HEK293T (cell line): ENCODE measurements around the gene PRKCE.

Source experiments
- CTCF ChIA-PET: fragments of 350-600 bp; formaldehyde crosslinking; extraction: SDS; loops from one replicate; lab custom pipeline; 2021; ENCODE audit warnings: antibody characterized with exemption, inconsistent platforms; lab: Yijun Ruan, JAX
- POLR2A ChIA-PET: fragments of 350-600 bp; formaldehyde crosslinking; extraction: SDS; loops from one replicate; lab custom pipeline; 2020; ENCODE audit warnings: antibody characterized with exemption, inconsistent platforms; lab: Yijun Ruan, JAX
- DNase-seq: peaks from one replicate; pipeline ENCODE4 v3.0.0; 2012; ENCODE audit warnings: mixed read lengths; ENCODE audit errors: extremely low spot score
- ARNT ChIP-seq: fragments of 450-650 bp; IDR thresholded peaks from 2 replicates; pipeline ENCODE4 v1.6.1; 2017; ENCODE audit warnings: mild to moderate bottlenecking
- BHLHE40 ChIP-seq: fragments of 450-650 bp; IDR thresholded peaks from 2 replicates; pipeline ENCODE4 v1.6.1; 2016; ENCODE audit warnings: mild to moderate bottlenecking, moderate library complexity, borderline replicate concordance
- CTBP1 ChIP-seq: fragments of 450-650 bp; IDR thresholded peaks from 2 replicates; pipeline ENCODE4 v1.6.1; 2016; ENCODE audit warnings: borderline replicate concordance
- ELF4 ChIP-seq: fragments of 450-650 bp; IDR thresholded peaks from 2 replicates; pipeline ENCODE4 v1.6.1; 2017; ENCODE audit warnings: antibody characterized with exemption
- FOXA1 ChIP-seq: fragments of 450-650 bp; IDR thresholded peaks from 2 replicates; pipeline ENCODE4 v1.6.1; 2016; ENCODE audit warnings: mild to moderate bottlenecking
- FOXK2 ChIP-seq: fragments of 450-650 bp; IDR thresholded peaks from 2 replicates; pipeline ENCODE4 v1.6.1; 2016; ENCODE audit warnings: mild to moderate bottlenecking
- FOXM1 ChIP-seq: fragments of 450-650 bp; IDR thresholded peaks from 2 replicates; pipeline ENCODE4 v1.6.1; 2017; ENCODE audit warnings: mild to moderate bottlenecking, borderline replicate concordance
- HDGF ChIP-seq: fragments of 450-650 bp; IDR thresholded peaks from 2 replicates; pipeline ENCODE4 v1.6.1; 2017; ENCODE audit warnings: antibody characterized with exemption, borderline replicate concordance
- L3MBTL2 ChIP-seq: fragments of 450-650 bp; conservative IDR thresholded peaks from 2 replicates; pipeline ENCODE4 v1.6.1; 2016; ENCODE audit warnings: mild to moderate bottlenecking
- LEF1 ChIP-seq: fragments of 450-650 bp; IDR thresholded peaks from 2 replicates; pipeline ENCODE4 v1.6.1; 2017; ENCODE audit warnings: mild to moderate bottlenecking, borderline replicate concordance
- NFRKB ChIP-seq: fragments of 450-650 bp; IDR thresholded peaks from 2 replicates; pipeline ENCODE4 v1.6.1; 2016; ENCODE audit warnings: mild to moderate bottlenecking, moderate library complexity
- PKNOX1 ChIP-seq: fragments of 450-650 bp; IDR thresholded peaks from 2 replicates; pipeline ENCODE4 v1.6.1; 2016
- SP1 ChIP-seq: fragments of 450-650 bp; IDR thresholded peaks from 2 replicates; pipeline ENCODE4 v1.6.1; 2017
- SUZ12 ChIP-seq: fragments of 450-650 bp; IDR thresholded peaks from 2 replicates; pipeline ENCODE4 v1.6.1; 2016; ENCODE audit warnings: mild to moderate bottlenecking
- TARDBP ChIP-seq: fragments of 450-650 bp; IDR thresholded peaks from 2 replicates; pipeline ENCODE4 v1.6.1; 2016
- ZNF384 ChIP-seq: fragments of 450-650 bp; IDR thresholded peaks from 2 replicates; pipeline ENCODE4 v1.6.1; 2016

Gene PRKCE

GRCh38 chr2:46120792-46121555 lies 469.5 kb downstream of the PRKCE start:
- CTCF ChIA-PET = interaction anchor here (1.1 kb wide), 1 partner anchor 149 kb away, joined by 3 read pairs; no protein-coding TSS in a partner anchor
- TF ChIP-seq L3MBTL2 = no peak
- no peak for TF ChIP-seq TARDBP
- no peak for TF ChIP-seq FOXM1
- no peak for TF ChIP-seq CTBP1
- no peak for TF ChIP-seq PKNOX1
- no peak for TF ChIP-seq SUZ12
- TF ChIP-seq ELF4 = no peak
- TF ChIP-seq LEF1 = no peak
- TF ChIP-seq SP1 = no peak
- no peak for TF ChIP-seq ARNT
- TF ChIP-seq ZNF384 = no peak
- TF ChIP-seq FOXA1 = no peak
- no peak for TF ChIP-seq HDGF
- no peak for TF ChIP-seq NFRKB
- no peak for TF ChIP-seq BHLHE40
- no peak for DNase-seq
- POLR2A ChIA-PET = interaction anchor here (0.6 kb wide), 1 partner anchor 24 kb away, joined by 3 read pairs; no protein-coding TSS in a partner anchor

GRCh38 chr2:46122318-46122976 lies 471.0 kb downstream of the PRKCE start:
- DNase-seq = no peak
- ChIA-PET POLR2A (no interaction called here), CTCF (no interaction called here)
- TF ChIP-seq HDGF (no peak), BHLHE40 (no peak), ARNT (no peak), ELF4 (no peak), LEF1 (no peak), CTBP1 (no peak)

DNA sequence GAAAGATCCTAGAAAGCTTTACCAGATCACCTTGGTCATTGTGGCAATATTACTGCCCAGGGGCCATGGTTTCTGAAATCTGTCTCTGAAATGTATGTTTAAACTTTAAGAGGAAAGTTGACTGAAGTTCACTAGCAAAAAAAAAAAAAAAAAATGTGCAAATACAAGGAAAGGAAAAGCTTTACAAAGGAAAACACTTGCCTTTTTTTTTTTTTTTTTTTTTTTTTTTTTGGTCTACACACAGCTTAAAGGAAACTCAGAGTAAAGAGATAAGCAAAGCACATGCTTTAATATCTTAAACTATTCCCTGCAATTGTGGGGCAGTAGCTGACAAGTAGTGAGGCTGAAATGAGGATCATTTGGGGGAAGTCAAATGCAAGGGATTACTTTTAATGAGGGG lies 471.5 kb downstream of the PRKCE start:
- CTCF ChIA-PET = no interaction called here
- DNase-seq = no peak
- POLR2A ChIA-PET = no interaction called here
- TF ChIP-seq HDGF (no peak), CTBP1 (no peak), ELF4 (no peak), NFRKB (no peak), LEF1 (no peak), FOXA1 (no peak), SP1 (no peak), ARNT (no peak), TARDBP (no peak)

- POLR2A ChIA-PET = no interaction called here
- no peak for DNase-seq
- CTCF ChIA-PET = no interaction called here
- TF ChIP-seq BHLHE40 (no peak), HDGF (no peak), FOXA1 (no peak), ELF4 (no peak), CTBP1 (no peak), ZNF384 (no peak), FOXK2 (no peak), LEF1 (no peak)
Observed at GRCh38 chr2:46125798-46126197, 474.3 kb downstream of the PRKCE start.

- TF ChIP-seq CTBP1 (no peak), FOXK2 (no peak), ARNT (no peak), SP1 (no peak), HDGF (no peak), NFRKB (no peak), LEF1 (no peak), ZNF384 (no peak), SUZ12 (no peak), TARDBP (no peak), PKNOX1 (no peak)
- CTCF ChIA-PET = interaction anchor here (0.9 kb wide), 1 partner anchor 9 kb away, joined by 3 read pairs; no protein-coding TSS in a partner anchor
- POLR2A ChIA-PET = no interaction called here
- no peak for DNase-seq
Observed at GRCh38 chr2:46126571-46126970, 475.1 kb downstream of the PRKCE start.

GRCh38 chr2:46127176-46127575 lies 475.7 kb downstream of the PRKCE start:
- ChIA-PET CTCF (interaction anchor here (0.9 kb wide), 1 partner anchor 10 kb away, joined by 3 read pairs; no protein-coding TSS in a partner anchor), POLR2A (no interaction called here)
- no peak for DNase-seq
- TF ChIP-seq SP1 (no peak), BHLHE40 (no peak)

DNA sequence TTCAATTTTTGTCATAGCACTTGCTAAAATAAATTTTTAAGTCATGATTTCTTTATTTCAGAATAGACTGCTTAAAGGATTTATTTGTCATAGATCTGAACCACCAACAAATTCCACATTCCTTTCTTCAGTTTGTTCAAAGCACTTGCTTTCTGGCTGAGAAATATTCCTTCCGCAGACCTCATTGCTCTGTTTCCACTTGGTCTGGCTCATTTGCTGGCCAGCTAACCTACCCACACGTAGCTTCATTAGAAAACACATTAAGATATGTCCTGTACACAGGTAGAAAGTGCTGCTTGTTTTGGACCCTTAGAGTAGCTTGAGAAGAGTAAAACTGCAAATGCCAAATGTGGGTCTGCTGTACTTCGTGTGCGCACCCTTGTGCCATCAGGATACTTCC lies 479.0 kb downstream of the PRKCE start:
- POLR2A ChIA-PET = no interaction called here
- CTCF ChIA-PET = no interaction called here
- DNase-seq = no peak
- no peak for TF ChIP-seq FOXK2
- TF ChIP-seq ELF4 = no peak
- TF ChIP-seq SP1 = no peak
- no peak for TF ChIP-seq BHLHE40
- no peak for TF ChIP-seq FOXA1
